Head of caudate nucleus (tissue), 42 donors: ENCODE data around the gene DERA.
"Not testable (repeated sequence)": the region's sequence is repeated elsewhere in the genome, so short reads cannot be mapped to it uniquely, and the experiment has no call there.

Experiments
- DNase-seq, 42 donors: peaks; one replicate each; pipeline versions ENCODE4 v3.0.0 to v3.0.0-alpha.2; 2020 to 2021; ENCODE audit warnings: mixed read lengths in 7 of 42
- intact Hi-C: fragments of 100-400 bp; cut with DNase I; formaldehyde crosslinking; loops from one replicate; pipeline ENCODE4 v1.15.0; 2022

Gene DERA

GRCh38 chr12:16043480-16043879 is 132.3 kb downstream of the DERA start:
- DNase-seq, result no peak
- intact Hi-C loops, result no loop called here

GRCh38 chr12:16046266-16046665 is 135.1 kb downstream of the DERA start:
- no peak for DNase-seq
- intact Hi-C loops, result no loop called here

DNA sequence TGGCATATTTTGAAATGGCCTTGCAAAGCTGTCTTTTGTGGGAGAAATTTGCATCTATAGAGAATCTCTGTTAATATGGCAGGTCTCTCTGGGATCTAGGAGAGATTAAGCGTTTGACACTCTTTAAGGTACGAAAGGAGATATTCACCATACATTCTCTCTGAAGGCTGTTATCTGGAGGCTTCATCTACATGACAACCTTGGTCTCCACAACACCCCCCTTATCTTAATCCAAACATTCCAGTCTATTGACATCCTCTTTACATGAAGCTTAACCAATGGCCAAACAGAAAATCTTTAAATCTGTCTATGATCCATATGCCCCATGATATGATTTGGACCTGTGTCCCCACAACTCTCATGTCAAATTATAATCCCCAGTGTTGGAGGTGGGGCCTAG is 137.4 kb downstream of the DERA start:
- intact Hi-C loops, result no loop called here
- no peak for DNase-seq

GRCh38 chr12:16056910-16057309 is 145.8 kb downstream of the DERA start:
- DNase-seq, result no peak
- intact Hi-C loops, result no loop called here

DNA sequence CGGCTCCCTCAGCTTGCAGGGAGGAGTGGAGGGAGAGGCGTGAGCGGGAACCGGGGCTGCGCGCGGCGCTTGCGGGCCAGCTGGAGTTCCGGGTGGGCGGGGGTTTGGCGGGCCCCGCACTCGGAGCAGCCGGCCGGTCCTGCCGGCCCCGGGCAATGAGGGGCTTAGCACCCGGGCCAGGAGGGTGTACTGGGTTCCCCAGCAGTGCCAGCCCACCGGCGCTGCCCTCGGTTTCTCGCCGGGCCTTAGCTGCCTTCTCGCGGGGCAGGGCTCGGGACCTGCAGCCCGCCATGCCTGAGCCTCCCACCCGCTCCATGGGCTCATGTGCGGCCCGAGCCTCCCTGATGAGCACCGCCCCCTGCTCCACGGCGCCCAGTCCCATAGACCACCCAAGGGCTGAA is 146.2 kb downstream of the DERA start:
- DNase-seq, intact Hi-C loops: not testable (repeated sequence)

- no peak for DNase-seq
- intact Hi-C loops, result no loop called here
Measured at GRCh38 chr12:16062611-16063010, 151.5 kb downstream of the DERA start.

DNA sequence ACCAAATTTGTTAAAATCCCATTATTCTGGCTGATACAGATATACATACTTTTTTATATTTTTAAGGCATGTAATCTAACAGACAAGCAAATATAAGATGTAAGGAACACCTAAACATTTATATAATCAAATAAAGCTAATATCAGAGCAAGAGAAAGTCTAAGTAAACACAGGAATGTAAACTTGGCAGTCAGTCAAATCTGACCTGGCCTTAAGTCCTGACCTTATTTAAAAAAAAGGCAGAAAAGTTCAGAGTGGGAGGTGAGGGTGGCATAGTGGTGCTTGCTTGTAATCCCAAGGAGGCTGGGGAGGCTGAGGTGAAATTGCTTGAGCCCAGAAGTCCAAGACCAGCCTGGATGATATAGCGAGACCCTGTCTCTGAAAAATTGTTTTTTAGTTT is 152.6 kb downstream of the DERA start:
- intact Hi-C loops, result no loop called here
- DNase-seq, result no peak

GRCh38 chr12:16070113-16070512 is 159.0 kb downstream of the DERA start:
- no peak for DNase-seq
- intact Hi-C loops, result no loop called here

DNA sequence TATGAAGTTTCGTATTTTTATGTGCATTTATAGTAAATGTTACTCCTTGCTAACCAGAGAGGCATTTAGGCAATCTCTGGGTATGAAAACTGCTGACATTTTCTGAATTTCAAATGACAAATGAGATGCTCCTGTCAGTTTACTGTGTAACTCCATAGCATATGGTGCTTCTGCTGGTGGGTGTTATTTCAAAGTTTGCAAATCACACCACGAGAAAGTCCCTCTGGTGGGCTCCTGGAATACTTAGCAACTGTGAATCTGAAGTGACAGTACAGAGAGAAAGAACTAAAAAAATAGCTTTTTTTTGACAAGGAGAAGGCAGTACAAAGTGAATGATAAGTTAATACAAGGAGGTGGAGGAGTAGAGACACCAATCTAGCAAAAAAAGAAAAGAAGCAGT is 161.5 kb downstream of the DERA start:
- intact Hi-C loops, result no loop called here
- no peak for DNase-seq

- intact Hi-C loops, result no loop called here
- no peak for DNase-seq
Measured at GRCh38 chr12:16074894-16075293, 163.8 kb downstream of the DERA start.

GRCh38 chr12:16075887-16076286 is 164.8 kb downstream of the DERA start:
- no peak for DNase-seq

GRCh38 chr12:16076557-16076956 is 165.4 kb downstream of the DERA start:
- peak in 12 of 42 donors; percentile 1 to 49 (median 24) for DNase-seq
- intact Hi-C loops, result no loop called here

More at GRCh38 chr12:16075887-16076286, 164.8 kb downstream of the DERA start:
- intact Hi-C loops, result no loop called here

GRCh38 chr12:16076970-16077522 is 165.9 kb downstream of the DERA start:
- intact Hi-C loops, result no loop called here
- no peak for DNase-seq

DNA sequence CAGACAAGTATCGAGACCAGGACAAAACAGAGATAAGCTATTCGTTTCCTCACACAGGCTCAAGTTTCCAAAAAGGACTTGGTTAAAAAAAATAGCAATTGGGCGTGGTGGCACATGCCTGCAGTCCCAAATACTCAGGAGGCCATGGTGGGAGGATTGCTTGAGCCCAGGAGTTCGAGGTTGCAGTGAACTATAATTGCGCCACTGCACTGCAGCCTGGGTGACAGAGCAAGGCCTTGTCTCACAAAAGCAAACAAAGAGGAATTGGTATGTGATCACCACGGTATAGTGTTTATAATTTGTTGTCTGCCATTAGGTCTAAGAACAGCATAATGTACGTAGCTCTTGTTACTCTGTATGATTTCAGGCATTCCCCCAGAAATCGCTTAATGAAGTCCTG is 175.3 kb downstream of the DERA start:
- intact Hi-C loops, result no loop called here
- no peak for DNase-seq

- no peak for DNase-seq
- intact Hi-C loops, result no loop called here
Measured at GRCh38 chr12:16086942-16087341, 175.8 kb downstream of the DERA start.
